Fibroblast of mammary gland (primary cell): ENCODE measurements around the gene CCDC85A.

Experiments
- DNase-seq: peaks from one replicate; pipeline ENCODE4 v3.0.0-alpha.2; 2010; ENCODE audit warnings: low read depth
- H3K4me3 ChIP-seq: 2 replicates; pipeline ENCODE4 v1.5.1; 2011; ENCODE audit warnings: low read depth, mild to moderate bottlenecking, low read length, moderate library complexity; ENCODE audit not compliant: control insufficient read depth
- CTCF ChIP-seq: conservative IDR thresholded peaks from 2 replicates; pipeline ENCODE4 v1.5.1; 2011; ENCODE audit warnings: low read depth, low read length, inconsistent platforms; ENCODE audit not compliant: control insufficient read depth, insufficient read depth

CCDC85A gene

GRCh38 chr2:56266761-56267414, 83.1 kb downstream of the CCDC85A start:
- no peak for TF ChIP-seq CTCF
- DNase-seq, result no peak
- no peak overlapping the region for H3K4me3 ChIP-seq

- TF ChIP-seq CTCF, result no peak
- H3K4me3 ChIP-seq, result no peak overlapping the region
- DNase-seq, result no peak
Observed at GRCh38 chr2:56267415-56267788, 83.6 kb downstream of the CCDC85A start.

- no peak for TF ChIP-seq CTCF
- H3K4me3 ChIP-seq, result no peak overlapping the region
- no peak for DNase-seq
Observed at GRCh38 chr2:56268856-56269255, 85.1 kb downstream of the CCDC85A start.

GRCh38 chr2:56271275-56271674, 87.5 kb downstream of the CCDC85A start:
- no peak for DNase-seq
- no peak for TF ChIP-seq CTCF
- H3K4me3 ChIP-seq, result no peak overlapping the region

- H3K4me3 ChIP-seq, result no peak overlapping the region
- DNase-seq, result no peak
Observed at GRCh38 chr2:56285224-56285623, 101.4 kb downstream of the CCDC85A start.

GRCh38 chr2:56286936-56287335, 103.1 kb downstream of the CCDC85A start:
- no peak overlapping the region for H3K4me3 ChIP-seq
- no peak for DNase-seq
- TF ChIP-seq CTCF, result no peak

More at GRCh38 chr2:56285224-56285623, 101.4 kb downstream of the CCDC85A start:
- no peak for TF ChIP-seq CTCF

GRCh38 chr2:56287508-56287907, 103.7 kb downstream of the CCDC85A start:
- TF ChIP-seq CTCF, result no peak
- H3K4me3 ChIP-seq, result no peak overlapping the region
- DNase-seq, result no peak
